GM12878 (cell line): ENCODE data around the gene CGAS.

Experiments used
- CEBPB ChIP-seq, 2 experiments: fragments of 150-350 bp in 1 of 2; IDR thresholded peaks; 2 replicates each; pipeline ENCODE4 v1.6.1; 2012 to 2014; ENCODE audit warnings: low read depth in 2 of 2, low read length in 2 of 2, borderline replicate concordance in 1 of 2, inconsistent platforms in 1 of 2
- CTCF ChIP-seq, 3 experiments: IDR thresholded peaks in 2 of 3; conservative IDR thresholded peaks in 1 of 3; 2 replicates each; pipeline ENCODE4 v1.5.1; 2011; ENCODE audit warnings: low read depth in 3 of 3, low read length in 3 of 3, mild to moderate bottlenecking in 3 of 3, control low read depth in 2 of 3, moderate library complexity in 2 of 3, inconsistent platforms in 1 of 3, mixed read lengths in 1 of 3; ENCODE audit not compliant: control insufficient read depth in 2 of 3, insufficient read depth in 1 of 3; ENCODE audit errors: extremely low read depth in 1 of 3
- EP300 ChIP-seq, 2 experiments: fragments of 150-350 bp in 1 of 2; IDR thresholded peaks; 2 replicates each; pipeline ENCODE4 v1.6.1; 2011 to 2012; ENCODE audit warnings: low read depth in 2 of 2, low read length in 2 of 2, borderline replicate concordance in 1 of 2, improper control_type of control experiment in 1 of 2, inconsistent platforms in 1 of 2; ENCODE audit not compliant: control insufficient read depth in 1 of 2
- ETV6 ChIP-seq, 2 experiments: fragments of 450-650 bp in 1 of 2; IDR thresholded peaks in 1 of 2; conservative IDR thresholded peaks in 1 of 2; 2 replicates each; pipeline ENCODE4 v1.6.1; 2014; ENCODE audit warnings: antibody characterized with exemption in 1 of 2, borderline replicate concordance in 1 of 2, low read depth in 1 of 2, mild to moderate bottlenecking in 1 of 2, moderate library complexity in 1 of 2
- EZH2 ChIP-seq: IDR thresholded peaks from 2 replicates; pipeline ENCODE4 v1.6.1; 2012; ENCODE audit warnings: low read depth, mild to moderate bottlenecking, control low read depth, inconsistent platforms, low read length, borderline replicate concordance; ENCODE audit not compliant: control insufficient read depth
- HDGF ChIP-seq: fragments of 450-650 bp; IDR thresholded peaks from 2 replicates; pipeline ENCODE4 v1.6.1; 2016; ENCODE audit warnings: antibody characterized with exemption
- JUND ChIP-seq: IDR thresholded peaks from 2 replicates; pipeline ENCODE4 v1.6.1; 2012; ENCODE audit warnings: low read depth, mild to moderate bottlenecking, low read length, improper control_type of control experiment, moderate library complexity
- PAX5 ChIP-seq: IDR thresholded peaks from 2 replicates; pipeline ENCODE4 v1.6.1; 2011; ENCODE audit warnings: low read depth, low read length, borderline replicate concordance
- POLR2A ChIP-seq: IDR thresholded peaks from 2 replicates; pipeline ENCODE4 v1.6.1; 2011; ENCODE audit warnings: low read depth, mild to moderate bottlenecking, low read length
- POLR2AphosphoS5 ChIP-seq: IDR thresholded peaks from 2 replicates; pipeline ENCODE4 v1.6.1; 2011; ENCODE audit warnings: mild to moderate bottlenecking, low read length, inconsistent platforms
- RAD21 ChIP-seq: IDR thresholded peaks from 2 replicates; pipeline ENCODE4 v1.6.1; 2011; ENCODE audit warnings: mild to moderate bottlenecking, low read depth, low read length, moderate library complexity; ENCODE audit not compliant: insufficient read depth
- SIN3A ChIP-seq: IDR thresholded peaks from 2 replicates; pipeline ENCODE4 v1.6.1; 2012; ENCODE audit warnings: low read depth, low read length, improper control_type of control experiment
- SP1 ChIP-seq: IDR thresholded peaks from one replicate; pipeline ENCODE4 v1.6.1; 2011; ENCODE audit warnings: low read depth, low read length
- TF ChIP-seq, protein P1 (sequence below): IDR thresholded peaks from 2 replicates; pipeline ENCODE4 v1.6.1; 2011; ENCODE audit warnings: low read depth, mild to moderate bottlenecking, low read length, moderate library complexity, borderline replicate concordance; ENCODE audit errors: extremely low read depth

- TF ChIP-seq EP300 (IDR thresholded peaks at IDR 0.05; ENCODE audit: borderline replicate concordance in 1 of 2, control insufficient read depth in 1 of 2, low read depth in 2 of 2, low read length in 2 of 2) (peak in 1 of 2 experiments; percentile 24; a peak in 1 of 4 replicates), PAX5 (no peak), HDGF (no peak), EZH2 (no peak), JUND (no peak), RAD21 (no peak), POLR2AphosphoS5 (peak; percentile 84), POLR2A (peak; percentile 72), CTCF (IDR thresholded peaks at IDR 0.05 in 2 of 3, conservative IDR thresholded peaks at IDR 0.05 in 1 of 3; ENCODE audit: control insufficient read depth in 2 of 3, extremely low read depth in 1 of 3, insufficient read depth in 1 of 3, low read depth in 3 of 3, low read length in 3 of 3) (no peak), CEBPB (IDR thresholded peaks at IDR 0.05; ENCODE audit: borderline replicate concordance in 1 of 2, low read depth in 2 of 2, low read length in 2 of 2) (no peak), SP1 (no peak), ETV6 (conservative IDR thresholded peaks at IDR 0.05 in 1 of 2, IDR thresholded peaks at IDR 0.05 in 1 of 2; ENCODE audit: borderline replicate concordance in 1 of 2, low read depth in 1 of 2) (no peak; a peak in 1 of 4 replicates), SIN3A (no peak)
- TF ChIP-seq, protein P1, sequence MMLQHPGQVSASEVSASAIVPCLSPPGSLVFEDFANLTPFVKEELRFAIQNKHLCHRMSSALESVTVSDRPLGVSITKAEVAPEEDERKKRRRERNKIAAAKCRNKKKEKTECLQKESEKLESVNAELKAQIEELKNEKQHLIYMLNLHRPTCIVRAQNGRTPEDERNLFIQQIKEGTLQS = no peak
These were observed at the start of gene CGAS for GRCh38 chr6:73452107-73452461.
